Endodermal cell (in vitro differentiated cells): Measurements from ENCODE around the gene DEDD. TPM values are rescaled to one million over a fixed set of nuclear protein-coding genes. Genes with fewer than 3 reads are reported as not detected.
A peak's percentile ranks its signal among the peaks of the same experiment; 100 is the strongest.

ENCODE experiments used
- DNase-seq: peaks from one replicate; pipeline ENCODE4 v3.0.0-alpha.2; 2017
- H3K27ac ChIP-seq: 2 replicates; pipeline ENCODE4 v1.5.1; 2013; ENCODE audit warnings: mild to moderate bottlenecking, low read depth, low read length, moderate library complexity
- H3K27me3 ChIP-seq: 2 replicates; pipeline ENCODE4 v1.6.1; 2013; ENCODE audit warnings: mild to moderate bottlenecking, low read length, moderate library complexity; ENCODE audit not compliant: insufficient read depth, control insufficient read depth, poor library complexity, severe bottlenecking
- H3K36me3 ChIP-seq: 2 replicates; pipeline ENCODE4 v1.7.0; 2013; ENCODE audit warnings: mild to moderate bottlenecking, low read length, moderate library complexity; ENCODE audit not compliant: control insufficient read depth, insufficient read depth
- H3K4me1 ChIP-seq: one replicate; pipeline ENCODE4 v1.7.0; 2013; ENCODE audit warnings: low read length; ENCODE audit not compliant: control insufficient read depth, insufficient read depth
- H3K4me3 ChIP-seq: 2 replicates; pipeline ENCODE4 v1.5.1; 2013; ENCODE audit warnings: mild to moderate bottlenecking, low read length, moderate library complexity
- H3K9ac ChIP-seq: 2 replicates; pipeline ENCODE4 v1.6.1; 2013; ENCODE audit warnings: mild to moderate bottlenecking, low read length, moderate library complexity; ENCODE audit not compliant: poor library complexity, severe bottlenecking; ENCODE audit errors: extremely low read depth
- H3K9me3 ChIP-seq: 2 replicates; pipeline ENCODE4 v1.6.1; 2013; ENCODE audit warnings: mild to moderate bottlenecking, low read length, moderate library complexity; ENCODE audit not compliant: control insufficient read depth
- H3K27ac Mint-ChIP-seq: 2 replicates; pipeline ENCODE4 v1.8.0; 2020; ENCODE audit warnings: mixed read lengths
- H3K27me3 Mint-ChIP-seq: 2 replicates; pipeline ENCODE4 v1.8.0; 2021; ENCODE audit warnings: mild to moderate bottlenecking, mixed read lengths; ENCODE audit not compliant: insufficient read depth
- H3K36me3 Mint-ChIP-seq: 2 replicates; pipeline ENCODE4 v1.8.0; 2020; ENCODE audit warnings: low read depth, mixed read lengths
- H3K4me1 Mint-ChIP-seq: 2 replicates; pipeline ENCODE4 v1.8.0; 2020; ENCODE audit warnings: mixed read lengths
- H3K4me3 Mint-ChIP-seq: 2 replicates; pipeline ENCODE4 v1.8.0; 2020; ENCODE audit warnings: mild to moderate bottlenecking, moderate library complexity, mixed read lengths
- H3K9me3 Mint-ChIP-seq: 2 replicates; pipeline ENCODE4 v1.8.0; 2020; ENCODE audit warnings: mild to moderate bottlenecking, mixed read lengths
- WGBS, 2 experiments: methylation state at CpG; one replicate each; pipeline versions ENCODE4 v1.1.5 to v1.1.7; 2013; ENCODE audit warnings: missing lambda C conversion rate in 2 of 2, mixed read lengths in 1 of 2; ENCODE audit not compliant: insufficient coverage in 1 of 2, insufficient read length in 1 of 2; 5-methylcytosine and 5-hydroxymethylcytosine counted together
- total RNA-seq, 2 donors: library from RNA; stranded (reverse); fragmentation: NEBNext Ultra II Directional in 1 of 2; extraction: Animal tissue kit (Norgen Biotek cat#: 25700) in 1 of 2; gene quantifications; 2 replicates in 1 of 2; 3 replicates in 1 of 2; pipeline ENCODE4 v1.2.1, GENCODE V29; 2021
- TF ChIP-seq, protein P1 (sequence below): fragments of 200-600 bp; sonication (generic); conservative IDR thresholded peaks from 2 replicates; pipeline ENCODE4 v1.5.0; 2021; ENCODE audit warnings: antibody characterized with exemption, mild to moderate bottlenecking

The DEDD gene
- total RNA-seq, 2 donors from 2014 or later = 34.2 to 39.8 TPM

DNA sequence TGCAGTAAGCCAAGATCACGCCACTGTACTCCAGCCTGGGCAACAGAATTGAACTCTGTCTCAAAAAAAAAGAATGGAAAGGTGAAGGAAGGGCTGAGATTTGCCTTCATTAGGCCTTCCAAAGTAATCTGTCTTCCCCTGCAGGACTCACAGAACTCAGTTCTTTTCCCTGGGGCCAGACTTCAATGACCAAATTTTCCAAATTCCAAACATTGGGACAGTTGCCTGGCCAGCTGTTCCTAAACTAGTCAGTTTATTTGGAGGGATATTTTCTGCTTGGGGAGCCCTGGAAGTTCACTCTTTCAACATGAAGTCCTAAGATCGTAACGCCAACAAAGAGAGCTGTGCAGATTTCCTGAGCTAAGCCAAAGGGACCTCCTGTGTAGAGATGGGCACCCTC lies 5.4 kb upstream of the DEDD start:
- no peak for DNase-seq
- no peaks in the 10 kb centered on the region for H3K4me1 ChIP-seq
- Mint-ChIP-seq H3K27ac (no peak overlapping the region), H3K36me3 (peaks cover 4% of the 10 kb centered on the region), H3K4me3 (no peak overlapping the region), H3K9me3 (no peaks in the 10 kb centered on the region), H3K4me1 (no peaks in the 10 kb centered on the region), H3K27me3 (no peaks in the 10 kb centered on the region)
- no peak overlapping the region for H3K9ac ChIP-seq
- WGBS, 2 experiments = 86 to 97% methylated on average over 3 of the region's 3 CpGs
- TF ChIP-seq, protein P1, sequence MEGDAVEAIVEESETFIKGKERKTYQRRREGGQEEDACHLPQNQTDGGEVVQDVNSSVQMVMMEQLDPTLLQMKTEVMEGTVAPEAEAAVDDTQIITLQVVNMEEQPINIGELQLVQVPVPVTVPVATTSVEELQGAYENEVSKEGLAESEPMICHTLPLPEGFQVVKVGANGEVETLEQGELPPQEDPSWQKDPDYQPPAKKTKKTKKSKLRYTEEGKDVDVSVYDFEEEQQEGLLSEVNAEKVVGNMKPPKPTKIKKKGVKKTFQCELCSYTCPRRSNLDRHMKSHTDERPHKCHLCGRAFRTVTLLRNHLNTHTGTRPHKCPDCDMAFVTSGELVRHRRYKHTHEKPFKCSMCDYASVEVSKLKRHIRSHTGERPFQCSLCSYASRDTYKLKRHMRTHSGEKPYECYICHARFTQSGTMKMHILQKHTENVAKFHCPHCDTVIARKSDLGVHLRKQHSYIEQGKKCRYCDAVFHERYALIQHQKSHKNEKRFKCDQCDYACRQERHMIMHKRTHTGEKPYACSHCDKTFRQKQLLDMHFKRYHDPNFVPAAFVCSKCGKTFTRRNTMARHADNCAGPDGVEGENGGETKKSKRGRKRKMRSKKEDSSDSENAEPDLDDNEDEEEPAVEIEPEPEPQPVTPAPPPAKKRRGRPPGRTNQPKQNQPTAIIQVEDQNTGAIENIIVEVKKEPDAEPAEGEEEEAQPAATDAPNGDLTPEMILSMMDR = no peak
- H3K27me3 ChIP-seq = no peaks in the 10 kb centered on the region
- no peak overlapping the region for H3K27ac ChIP-seq
- no peak overlapping the region for H3K4me3 ChIP-seq
- no peaks in the 10 kb centered on the region for H3K9me3 ChIP-seq
- no peaks in the 10 kb centered on the region for H3K36me3 ChIP-seq

DNA sequence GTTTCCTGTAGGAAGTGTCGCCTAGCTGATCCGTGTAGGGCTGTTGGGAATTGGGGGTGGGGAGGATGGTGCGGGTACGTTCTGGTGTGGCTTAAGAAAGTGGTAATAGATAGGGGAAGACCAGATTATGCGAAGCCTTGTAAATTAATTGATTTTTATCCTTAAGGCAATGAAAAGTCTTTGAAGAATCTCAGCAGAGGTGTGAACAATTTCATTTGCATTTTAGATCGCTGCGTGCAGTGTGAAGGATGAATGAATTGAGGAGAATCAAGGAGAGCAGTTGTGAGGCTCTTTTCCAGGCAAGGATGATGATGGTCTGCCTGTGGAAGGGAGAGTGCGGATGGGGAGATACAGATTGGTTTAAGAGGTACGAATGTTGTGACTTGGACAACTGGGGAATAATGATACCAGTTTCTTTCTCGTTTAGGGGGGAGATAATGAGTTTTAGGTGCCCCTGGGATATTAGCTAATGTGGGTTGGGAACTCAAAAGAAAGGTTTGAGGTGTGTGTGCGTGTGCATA lies 813 bp upstream of the DEDD start:
- no peaks in the 10 kb centered on the region for H3K9me3 Mint-ChIP-seq
- H3K27ac Mint-ChIP-seq = no peak overlapping the region
- WGBS, 2 experiments = 1 to 3% methylated on average over 10 to 11 of the region's 11 CpGs
- Histone ChIP-seq H3K4me3 (peak overlapping the region; percentile 95), H3K9ac (peak overlapping the region; percentile 86), H3K27ac (peak overlapping the region; percentile 90), H3K9me3 (no peaks in the 10 kb centered on the region), H3K36me3 (peaks cover 21% of the 10 kb centered on the region), H3K4me1 (no peaks in the 10 kb centered on the region), H3K27me3 (no peaks in the 10 kb centered on the region)
- DNase-seq = peak; percentile 54
- TF ChIP-seq, protein P1 = no peak
- H3K4me3 Mint-ChIP-seq = no peak overlapping the region
- peaks cover 17% of the 10 kb centered on the region for H3K36me3 Mint-ChIP-seq
- H3K27me3 Mint-ChIP-seq = no peaks in the 10 kb centered on the region
- peaks cover 20% of the 10 kb centered on the region for H3K4me1 Mint-ChIP-seq

DNA sequence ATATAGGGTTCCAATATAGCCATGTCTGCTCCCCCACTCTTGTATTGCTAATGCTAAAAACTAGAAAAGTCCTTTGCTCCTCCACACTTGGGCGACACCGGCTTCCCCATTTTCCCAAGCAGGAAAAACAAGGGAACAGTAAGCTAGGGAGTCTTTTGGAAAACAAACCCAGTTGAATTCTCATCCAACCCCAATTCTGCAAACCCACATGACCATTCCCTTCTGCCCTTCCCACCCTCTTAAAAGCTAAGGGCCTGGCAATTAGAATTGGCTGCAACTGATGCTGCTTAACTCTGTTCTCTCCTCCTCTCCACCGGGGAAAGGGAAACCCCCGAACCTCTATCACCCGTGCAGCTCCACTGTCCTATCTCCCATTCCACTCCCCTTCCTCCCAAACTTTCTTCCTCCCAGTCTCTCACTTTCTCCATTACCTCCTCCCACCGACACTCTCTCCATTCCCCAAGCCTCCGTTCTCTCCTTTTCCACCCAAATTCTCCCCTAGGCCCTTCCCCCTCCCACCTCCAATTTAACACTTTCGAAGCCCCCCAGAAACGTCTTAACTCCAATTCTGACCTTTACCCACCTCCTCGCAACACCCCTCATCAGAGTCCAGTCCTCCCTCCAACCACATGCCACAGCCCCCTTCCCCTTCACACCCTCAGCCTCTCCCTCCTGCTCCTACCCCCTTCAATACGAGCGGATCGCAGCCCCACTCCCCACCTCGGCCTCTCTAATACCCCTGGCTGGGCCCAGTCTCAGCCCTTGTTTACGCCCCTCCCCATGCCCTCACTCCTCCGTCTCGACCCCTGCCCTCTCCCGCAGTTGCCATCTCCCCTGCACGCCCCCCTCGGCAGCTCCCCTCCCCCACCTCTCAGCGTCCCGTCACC lies 701 bp downstream of the DEDD start:
- Histone ChIP-seq H3K4me3 (peak overlapping the region; percentile 95), H3K4me1 (no peaks in the 10 kb centered on the region), H3K9ac (peak overlapping the region; percentile 86), H3K27me3 (no peaks in the 10 kb centered on the region), H3K9me3 (no peaks in the 10 kb centered on the region), H3K36me3 (peaks cover 36% of the 10 kb centered on the region), H3K27ac (peak overlapping the region; percentile 90)
- peaks cover 20% of the 10 kb centered on the region for H3K4me1 Mint-ChIP-seq
- TF ChIP-seq, protein P1 = no peak
- H3K4me3 Mint-ChIP-seq = no peak overlapping the region
- H3K27me3 Mint-ChIP-seq = no peaks in the 10 kb centered on the region
- peaks cover 31% of the 10 kb centered on the region for H3K36me3 Mint-ChIP-seq
- peak overlapping the region; percentile 91 for H3K27ac Mint-ChIP-seq
- peak; percentile 50 for DNase-seq
- no peaks in the 10 kb centered on the region for H3K9me3 Mint-ChIP-seq
- WGBS, 2 experiments = 1% methylated on average over 14 to 22 of the region's 22 CpGs
